GM12892 (cell line): ENCODE data around the gene SESTD1.

Source experiments
- DNase-seq: peaks from one replicate; pipeline ENCODE4 v3.0.0; 2011; ENCODE audit not compliant: insufficient read length
- FAIRE-seq: peaks from 2 replicates; lab custom pipeline; 2011; peaks lifted over from hg19 to GRCh38; lab: Jason Lieb, UNC
- POLR2A ChIP-seq: IDR thresholded peaks from 2 replicates; pipeline ENCODE4 v1.6.1; 2011; ENCODE audit warnings: low read depth, low read length, control low read depth
- POLR2AphosphoS5 ChIP-seq: IDR thresholded peaks from 2 replicates; pipeline ENCODE4 v1.6.1; 2011; ENCODE audit warnings: low read depth, low read length, control low read depth
- TAF1 ChIP-seq: IDR thresholded peaks from 2 replicates; pipeline ENCODE4 v1.6.1; 2011; ENCODE audit warnings: low read depth, mild to moderate bottlenecking, control low read depth, low read length, borderline replicate concordance

The SESTD1 gene

DNA sequence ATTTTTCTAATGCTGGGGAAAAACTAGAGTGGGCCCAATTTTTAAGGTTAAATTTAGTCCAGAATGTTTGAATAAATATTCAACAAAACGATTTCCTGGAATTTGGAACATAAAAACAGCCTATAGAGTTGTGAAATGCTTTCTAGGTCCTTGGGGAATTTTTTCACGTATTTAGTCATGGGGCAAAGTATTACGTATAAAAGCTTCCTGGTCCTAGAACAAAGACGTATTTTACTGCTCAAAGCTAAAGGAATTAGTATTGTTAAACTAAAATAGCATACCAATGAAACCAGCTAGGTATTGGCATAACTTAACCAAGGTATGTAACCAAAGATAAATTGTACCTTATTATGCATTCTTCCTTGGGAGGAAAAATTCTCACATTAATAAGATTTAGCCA lies 1.6 kb downstream of the SESTD1 start:
- TF ChIP-seq POLR2A = no peak
- no peak for TF ChIP-seq POLR2AphosphoS5
- no peak for TF ChIP-seq TAF1
- DNase-seq = no peak
- FAIRE-seq = no peak

DNA sequence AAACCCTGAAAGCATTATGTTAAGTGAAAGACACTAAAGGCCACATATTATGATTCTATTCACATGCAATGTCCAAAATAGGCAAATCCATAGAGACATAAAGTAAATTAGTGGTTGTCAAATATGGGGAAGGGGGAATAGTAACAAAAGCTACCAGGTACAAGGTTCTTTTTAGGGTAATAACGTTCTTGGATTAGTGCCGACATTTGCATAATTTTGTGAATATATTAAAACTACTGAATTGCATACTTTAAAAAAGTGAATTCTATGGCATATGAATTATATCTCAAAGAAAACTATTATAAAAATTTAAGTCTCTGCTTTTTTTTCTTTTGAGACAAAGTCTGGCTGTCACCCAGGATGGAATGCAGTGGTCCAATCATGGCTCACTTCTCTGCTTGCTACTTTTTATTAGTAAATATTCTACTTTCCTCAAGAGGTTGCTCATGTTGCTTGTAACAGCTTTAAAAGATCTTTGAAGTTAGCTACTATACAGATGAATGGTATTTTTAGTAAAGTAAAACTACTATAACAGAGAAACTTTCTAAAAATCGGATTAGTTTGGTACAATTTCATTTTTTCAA lies 2.5 kb downstream of the SESTD1 start:
- TF ChIP-seq POLR2AphosphoS5 (no peak), POLR2A (no peak), TAF1 (no peak)
- no peak for DNase-seq
- no peak for FAIRE-seq

DNA sequence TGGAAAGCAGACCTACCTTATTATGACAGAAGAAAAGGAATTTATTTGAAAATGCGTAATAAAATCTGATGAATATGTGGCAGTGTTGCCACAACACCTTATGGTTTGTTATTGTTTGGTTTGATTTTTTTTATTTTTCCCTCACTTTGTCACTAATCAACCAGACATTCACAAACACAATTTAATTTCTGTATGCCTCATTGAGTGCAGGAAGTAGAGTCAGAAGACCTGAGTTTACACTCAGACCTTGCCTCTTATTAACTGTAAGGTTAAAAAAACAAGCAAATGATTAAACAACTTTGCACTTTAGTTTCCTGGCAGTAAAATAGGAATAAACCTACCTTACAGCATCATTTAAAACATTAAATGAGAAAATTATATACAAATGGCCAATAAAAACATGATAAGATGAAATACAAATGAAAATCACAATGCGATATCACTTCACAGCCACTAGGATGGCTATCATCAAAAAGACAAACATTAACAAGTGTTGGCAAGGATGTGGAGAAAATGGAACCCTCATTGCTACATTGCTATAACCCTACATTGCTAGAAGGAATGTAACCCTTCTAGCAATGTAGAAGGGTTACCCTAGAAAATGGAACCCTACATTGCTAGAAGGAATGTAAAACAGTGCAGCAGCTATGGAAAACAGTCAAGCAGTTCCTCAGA lies 3.3 kb downstream of the SESTD1 start:
- TF ChIP-seq TAF1 (no peak), POLR2A (no peak), POLR2AphosphoS5 (no peak)
- DNase-seq (no peak), FAIRE-seq (peak; percentile 46)

DNA sequence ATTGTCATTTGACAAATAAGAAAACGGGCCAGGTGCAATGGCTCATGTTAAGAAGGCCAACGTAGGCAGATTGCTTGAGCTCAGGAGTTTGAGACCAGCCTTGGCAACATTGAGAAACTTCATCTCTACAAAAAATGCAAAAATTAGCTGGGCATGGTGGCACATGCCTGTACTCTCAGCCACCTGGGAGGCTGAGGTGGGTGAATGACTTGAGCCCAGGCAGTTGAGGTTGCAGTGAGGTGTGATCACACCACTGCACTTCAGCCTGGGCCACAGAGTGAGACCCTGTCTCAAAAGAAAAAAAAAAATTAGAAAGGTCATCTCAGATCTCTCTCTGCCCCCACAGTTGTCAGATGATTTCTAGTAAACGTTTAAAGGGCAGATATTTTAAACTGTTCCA lies 4.4 kb downstream of the SESTD1 start:
- TF ChIP-seq TAF1 (no peak), POLR2A (no peak), POLR2AphosphoS5 (no peak)
- FAIRE-seq (no peak), DNase-seq (no peak)

DNA sequence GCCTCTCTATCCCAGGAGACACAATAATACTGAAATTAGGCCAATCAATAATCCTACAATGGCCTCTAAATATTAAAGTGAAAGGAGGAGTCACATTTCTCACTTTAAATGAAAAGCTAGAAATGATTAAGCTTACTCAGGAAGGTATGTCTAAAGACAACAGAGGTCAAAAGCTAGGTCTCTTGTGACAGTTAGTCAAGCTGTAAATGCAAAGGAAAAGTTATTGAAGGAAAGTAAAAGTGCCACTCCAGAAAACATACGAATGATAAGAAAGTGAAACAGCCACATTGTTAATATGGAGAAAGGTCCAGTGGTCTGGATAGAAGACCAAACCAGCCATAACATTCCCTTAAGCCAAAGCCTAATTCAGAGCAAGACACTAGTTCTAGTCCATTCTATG lies 9.5 kb downstream of the SESTD1 start:
- DNase-seq = no peak
- TF ChIP-seq POLR2AphosphoS5 = no peak
- no peak for TF ChIP-seq POLR2A
- no peak for TF ChIP-seq TAF1
- peak; percentile 92 for FAIRE-seq

DNA sequence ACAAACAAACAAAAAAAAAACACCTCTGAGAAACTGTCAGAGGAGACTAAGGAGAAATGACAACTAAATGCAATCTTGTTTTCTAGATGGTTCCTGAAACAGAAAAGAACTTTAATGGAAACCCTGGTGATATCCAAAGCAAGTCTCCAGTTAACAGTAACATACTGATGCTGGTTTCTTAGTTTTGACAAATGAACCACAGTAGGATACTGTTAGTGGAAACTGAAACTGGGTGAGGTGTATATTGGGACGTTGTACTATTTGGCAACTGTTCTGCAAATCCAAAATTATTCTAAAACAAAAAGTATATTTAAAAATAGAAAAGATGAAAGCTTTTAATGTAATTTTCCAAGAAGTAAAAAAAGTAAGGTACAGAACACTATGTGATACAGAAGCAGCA lies 11.4 kb downstream of the SESTD1 start:
- DNase-seq (no peak), FAIRE-seq (no peak)
- TF ChIP-seq POLR2A (no peak), POLR2AphosphoS5 (no peak), TAF1 (no peak)

DNA sequence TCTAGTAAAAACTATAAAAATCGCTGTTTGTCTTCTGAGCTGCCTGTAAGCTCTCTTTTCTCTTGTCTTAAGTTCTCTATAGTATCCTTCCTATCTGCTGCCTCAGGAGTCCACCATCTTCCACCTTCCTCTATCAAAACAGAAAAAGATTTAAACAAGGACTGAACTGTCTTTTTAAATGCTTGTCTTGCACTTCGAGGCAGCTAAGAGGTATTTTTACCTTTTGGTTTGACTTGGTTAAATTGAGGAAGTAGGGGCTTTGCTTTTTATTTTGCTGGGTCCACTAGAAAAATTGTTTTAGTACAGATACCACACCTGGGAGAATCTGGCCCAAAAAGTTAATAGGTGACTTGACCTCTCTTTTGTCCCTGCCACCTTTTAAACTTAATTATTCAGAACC lies 12.2 kb downstream of the SESTD1 start:
- TF ChIP-seq TAF1 (no peak), POLR2AphosphoS5 (no peak), POLR2A (no peak)
- FAIRE-seq (peak; percentile 72), DNase-seq (no peak)

DNA sequence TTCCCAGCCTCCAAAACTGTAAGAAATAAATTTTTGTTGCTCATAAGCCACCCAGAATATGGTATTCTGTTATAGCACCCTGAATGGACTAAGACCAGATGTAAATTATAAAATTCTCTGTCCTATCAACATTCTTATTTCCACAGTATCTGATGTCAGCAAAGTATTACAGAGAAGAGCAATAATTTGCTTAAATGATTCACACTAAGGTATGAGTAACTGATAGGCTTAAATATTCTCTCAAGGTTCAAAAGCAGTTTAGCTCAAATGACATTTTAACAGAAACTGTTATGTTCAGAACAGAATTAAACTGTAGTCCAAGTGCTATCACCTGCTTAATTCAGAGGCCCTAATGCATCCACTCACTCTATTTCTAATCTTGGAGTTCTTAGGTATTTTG lies 12.8 kb downstream of the SESTD1 start:
- TF ChIP-seq POLR2A (no peak), TAF1 (no peak), POLR2AphosphoS5 (no peak)
- DNase-seq (no peak), FAIRE-seq (no peak)

DNA sequence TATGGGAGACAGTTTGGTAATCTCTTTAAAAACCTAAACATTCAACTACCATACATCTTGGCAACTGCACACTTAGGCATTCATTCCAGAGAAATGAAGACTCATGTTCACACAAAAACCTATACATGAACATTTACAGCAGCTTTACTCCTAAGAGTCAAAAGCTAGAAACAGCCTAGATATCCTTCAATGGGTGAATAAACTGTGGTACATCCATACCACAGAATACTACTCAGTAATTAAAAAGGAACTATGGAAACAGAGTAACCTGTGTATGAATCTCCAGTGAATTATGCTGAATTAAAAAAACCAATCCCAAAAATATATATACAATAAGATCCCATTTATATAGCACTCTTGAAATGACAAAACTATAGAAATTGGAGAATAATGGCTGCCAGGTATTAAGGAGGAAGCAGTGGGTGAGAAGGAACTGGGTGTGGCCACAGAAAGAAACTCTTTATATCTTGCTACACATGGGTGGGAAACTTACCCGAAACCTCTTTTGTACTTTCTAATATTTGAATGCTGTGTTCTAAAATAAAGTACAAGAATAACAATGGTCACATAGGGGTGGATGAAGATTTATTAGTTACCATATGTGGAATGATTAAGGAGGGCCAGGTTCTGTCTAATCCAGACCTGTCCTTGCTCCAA lies 13.7 kb downstream of the SESTD1 start:
- FAIRE-seq (peak; percentile 87), DNase-seq (no peak)
- TF ChIP-seq POLR2A (no peak), POLR2AphosphoS5 (no peak), TAF1 (no peak)

DNA sequence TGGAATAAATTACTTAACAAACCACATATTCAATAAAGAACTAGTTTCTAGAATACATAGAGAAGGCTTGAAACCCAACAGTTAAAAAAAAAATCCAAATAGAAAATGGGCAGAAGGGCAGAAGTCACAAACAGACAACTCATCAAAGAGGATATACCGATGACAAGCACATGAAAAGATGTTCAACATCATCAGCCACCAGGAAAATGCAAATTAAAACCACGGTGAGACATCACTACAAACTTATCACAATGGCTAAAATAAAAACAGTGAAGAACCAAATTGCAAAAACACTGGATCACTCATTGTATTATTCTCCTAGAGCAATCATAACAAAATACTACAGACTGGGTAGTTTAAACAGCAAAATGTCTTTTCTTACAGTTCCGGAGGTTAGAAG lies 14.5 kb downstream of the SESTD1 start:
- DNase-seq = no peak
- no peak for TF ChIP-seq TAF1
- FAIRE-seq = peak; percentile 46

DNA sequence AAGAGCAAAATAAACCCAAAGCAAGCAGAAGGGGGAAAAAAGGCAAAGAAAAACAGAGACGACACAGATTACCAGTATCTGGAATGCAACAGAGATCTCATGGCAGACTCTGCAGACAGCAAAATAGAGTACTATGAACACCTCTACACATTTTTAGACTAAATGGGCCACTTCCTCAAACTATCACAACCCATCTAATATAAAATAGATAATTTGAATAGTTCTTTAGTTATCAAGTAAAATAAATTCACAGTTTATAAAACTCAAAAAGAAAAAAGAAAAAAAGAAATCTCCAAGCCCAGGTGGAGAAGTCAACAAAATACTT lies 16.6 kb downstream of the SESTD1 start:
- no peak for FAIRE-seq
- DNase-seq = no peak
- TF ChIP-seq POLR2A (no peak), POLR2AphosphoS5 (no peak), TAF1 (no peak)
